Fibroblast of lung (primary cell): ENCODE results near the gene KIAA1671.

Experiments used
- EZH2 ChIP-seq: IDR thresholded peaks from 2 replicates; pipeline ENCODE4 v1.5.1; 2012; ENCODE audit warnings: low read length, control low read depth, mild to moderate bottlenecking; ENCODE audit errors: missing control alignments
- TF ChIP-seq, protein P1 (sequence below), 2 donors: IDR thresholded peaks in 1 of 2; conservative IDR thresholded peaks in 1 of 2; 1 replicate in 1 of 2; 2 replicates in 1 of 2; pipeline ENCODE4 v1.5.1; 2011 to 2012; ENCODE audit warnings: low read length in 2 of 2, control low read depth in 1 of 2, inconsistent platforms in 1 of 2, low read depth in 1 of 2, mild to moderate bottlenecking in 1 of 2

- TF ChIP-seq, protein P1, sequence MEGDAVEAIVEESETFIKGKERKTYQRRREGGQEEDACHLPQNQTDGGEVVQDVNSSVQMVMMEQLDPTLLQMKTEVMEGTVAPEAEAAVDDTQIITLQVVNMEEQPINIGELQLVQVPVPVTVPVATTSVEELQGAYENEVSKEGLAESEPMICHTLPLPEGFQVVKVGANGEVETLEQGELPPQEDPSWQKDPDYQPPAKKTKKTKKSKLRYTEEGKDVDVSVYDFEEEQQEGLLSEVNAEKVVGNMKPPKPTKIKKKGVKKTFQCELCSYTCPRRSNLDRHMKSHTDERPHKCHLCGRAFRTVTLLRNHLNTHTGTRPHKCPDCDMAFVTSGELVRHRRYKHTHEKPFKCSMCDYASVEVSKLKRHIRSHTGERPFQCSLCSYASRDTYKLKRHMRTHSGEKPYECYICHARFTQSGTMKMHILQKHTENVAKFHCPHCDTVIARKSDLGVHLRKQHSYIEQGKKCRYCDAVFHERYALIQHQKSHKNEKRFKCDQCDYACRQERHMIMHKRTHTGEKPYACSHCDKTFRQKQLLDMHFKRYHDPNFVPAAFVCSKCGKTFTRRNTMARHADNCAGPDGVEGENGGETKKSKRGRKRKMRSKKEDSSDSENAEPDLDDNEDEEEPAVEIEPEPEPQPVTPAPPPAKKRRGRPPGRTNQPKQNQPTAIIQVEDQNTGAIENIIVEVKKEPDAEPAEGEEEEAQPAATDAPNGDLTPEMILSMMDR (conservative IDR thresholded peaks at IDR 0.05 in 1 of 2, IDR thresholded peaks at IDR 0.05 in 1 of 2; ENCODE audit: low read depth in 1 of 2, low read length in 2 of 2), result no peak
- no peak for TF ChIP-seq EZH2
Observed at GRCh38 chr22:25169278-25170031, 216.9 kb downstream of the KIAA1671 start.
